ENCODE measurements around the gene AP2B1. TPM values are rescaled to one million over a fixed set of nuclear protein-coding genes. Genes with fewer than 3 reads are reported as not detected.
A peak's percentile ranks its signal among the peaks of the same experiment; 100 is the strongest.

The AP2B1 gene
- total RNA-seq, 3 donors from 2014 or later: 127 to 177 (median 153) TPM

DNA sequence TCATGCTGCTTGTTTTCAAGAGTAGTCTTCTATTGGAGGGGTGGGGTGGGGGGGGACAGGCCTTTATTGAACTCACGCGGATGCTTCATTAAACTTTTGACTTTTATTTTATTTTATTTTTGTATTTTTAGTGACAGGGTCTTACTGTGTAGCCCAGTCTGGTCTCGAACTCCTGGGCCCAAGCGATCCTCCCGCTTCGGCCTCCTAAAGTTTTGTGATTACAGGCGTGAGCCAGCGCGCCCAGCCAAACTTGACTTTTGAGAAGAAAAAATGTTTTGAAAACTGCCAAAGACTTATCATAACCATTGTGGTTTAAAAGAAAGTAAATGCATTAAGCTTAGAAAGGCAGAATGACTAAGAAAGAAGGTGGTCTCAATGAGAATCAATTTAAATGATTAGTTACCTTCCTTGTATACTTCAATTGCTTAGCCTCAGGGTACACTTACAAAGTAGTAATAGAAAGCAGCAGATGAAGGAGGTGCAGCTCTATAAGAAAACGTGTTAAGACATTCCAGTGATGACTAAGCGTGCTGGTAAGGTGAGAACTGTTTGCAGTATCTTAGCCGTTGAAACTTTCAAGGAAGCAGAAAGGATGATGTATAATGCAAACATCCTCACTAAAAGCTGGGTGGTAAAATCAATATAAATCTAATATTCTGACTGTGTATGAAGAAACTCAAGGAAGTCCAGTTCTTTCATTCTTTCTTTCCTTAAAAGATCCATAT is 1.2 kb downstream of the AP2B1 start:
- DNase-seq (no peak), ATAC-seq (peak; percentile 76)
- no peaks in the 10 kb centered on the region for H3K9me3 ChIP-seq
- intact Hi-C loops (cut with DNase I, micrococcal nuclease): no loop called here
- no peak overlapping the region for H3K4me3 ChIP-seq
- peaks cover 21% of the 10 kb centered on the region for H3K4me1 ChIP-seq (ENCODE audit: low read depth)
- H3K36me3 ChIP-seq (ENCODE audit: low read depth): peaks cover 2% of the 10 kb centered on the region
- TF ChIP-seq, protein P1, sequence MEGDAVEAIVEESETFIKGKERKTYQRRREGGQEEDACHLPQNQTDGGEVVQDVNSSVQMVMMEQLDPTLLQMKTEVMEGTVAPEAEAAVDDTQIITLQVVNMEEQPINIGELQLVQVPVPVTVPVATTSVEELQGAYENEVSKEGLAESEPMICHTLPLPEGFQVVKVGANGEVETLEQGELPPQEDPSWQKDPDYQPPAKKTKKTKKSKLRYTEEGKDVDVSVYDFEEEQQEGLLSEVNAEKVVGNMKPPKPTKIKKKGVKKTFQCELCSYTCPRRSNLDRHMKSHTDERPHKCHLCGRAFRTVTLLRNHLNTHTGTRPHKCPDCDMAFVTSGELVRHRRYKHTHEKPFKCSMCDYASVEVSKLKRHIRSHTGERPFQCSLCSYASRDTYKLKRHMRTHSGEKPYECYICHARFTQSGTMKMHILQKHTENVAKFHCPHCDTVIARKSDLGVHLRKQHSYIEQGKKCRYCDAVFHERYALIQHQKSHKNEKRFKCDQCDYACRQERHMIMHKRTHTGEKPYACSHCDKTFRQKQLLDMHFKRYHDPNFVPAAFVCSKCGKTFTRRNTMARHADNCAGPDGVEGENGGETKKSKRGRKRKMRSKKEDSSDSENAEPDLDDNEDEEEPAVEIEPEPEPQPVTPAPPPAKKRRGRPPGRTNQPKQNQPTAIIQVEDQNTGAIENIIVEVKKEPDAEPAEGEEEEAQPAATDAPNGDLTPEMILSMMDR (IDR thresholded peaks at IDR 0.05): no peak

DNA sequence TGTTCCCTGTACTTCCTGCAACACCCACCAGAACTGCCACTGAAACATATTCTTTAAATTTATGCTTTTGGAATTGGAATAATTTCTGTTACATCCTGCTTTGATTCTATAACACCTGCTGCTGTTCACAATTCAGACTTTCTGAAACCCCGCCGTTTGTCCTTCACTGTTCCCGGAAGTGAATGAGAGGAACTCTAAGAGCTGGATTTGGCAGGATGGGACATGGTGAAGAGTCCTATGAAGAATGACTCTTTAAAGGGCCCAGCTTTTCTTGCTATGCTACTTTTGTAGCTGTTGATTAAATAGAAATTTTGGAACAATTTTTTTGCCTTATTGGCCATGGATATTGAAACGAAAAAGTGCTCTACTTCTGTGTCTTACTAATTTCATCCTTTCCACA is 8.9 kb downstream of the AP2B1 start:
- Histone ChIP-seq H3K9me3 (no peaks in the 10 kb centered on the region), H3K4me1 (ENCODE audit: low read depth) (no peaks in the 10 kb centered on the region), H3K36me3 (ENCODE audit: low read depth) (no peaks in the 10 kb centered on the region), H3K4me3 (no peak overlapping the region)
- no peak for ATAC-seq
- no peak for DNase-seq
- intact Hi-C loops (cut with DNase I, micrococcal nuclease): no loop called here
- TF ChIP-seq, protein P1 (IDR thresholded peaks at IDR 0.05): no peak

DNA sequence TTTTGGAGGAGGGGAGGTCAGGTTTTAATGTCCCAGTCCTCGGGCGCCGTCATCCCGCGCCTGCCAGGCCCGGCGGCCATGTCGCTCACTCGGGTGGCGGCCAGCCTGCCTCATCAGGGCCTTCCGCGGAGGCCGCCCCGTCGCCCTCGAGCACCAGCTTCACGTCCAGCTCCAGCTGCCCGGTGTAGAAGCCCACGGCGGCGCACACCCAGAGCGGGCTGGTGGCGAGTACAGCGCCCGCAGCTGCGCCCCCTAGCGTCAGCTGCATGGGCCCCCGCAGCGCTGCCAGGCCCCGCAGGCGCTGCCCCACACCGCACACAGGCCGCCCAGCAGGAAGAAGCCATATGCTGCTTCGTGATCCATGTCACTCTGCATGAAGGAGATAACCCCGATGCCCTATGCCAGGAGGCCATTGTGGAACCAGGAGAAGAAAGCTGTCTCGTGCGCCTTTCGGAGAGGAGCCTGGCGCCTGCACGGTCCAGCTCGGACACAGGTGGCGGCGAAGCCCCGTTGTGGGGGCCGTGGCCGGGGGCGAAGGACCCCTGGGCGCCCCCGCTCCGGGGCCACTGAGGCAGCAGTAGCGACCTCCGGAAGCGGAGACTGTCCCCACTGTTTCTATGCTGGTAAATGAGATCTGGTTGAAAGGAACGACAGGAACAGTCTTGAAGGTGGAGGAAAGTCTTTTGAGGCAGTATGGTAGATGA is 9.6 kb downstream of the AP2B1 start:
- DNase-seq (no peak), ATAC-seq (no peak)
- no peaks in the 10 kb centered on the region for H3K4me1 ChIP-seq (ENCODE audit: low read depth)
- TF ChIP-seq, protein P1 (IDR thresholded peaks at IDR 0.05): no peak
- no peaks in the 10 kb centered on the region for H3K9me3 ChIP-seq
- H3K4me3 ChIP-seq: no peak overlapping the region
- H3K36me3 ChIP-seq (ENCODE audit: low read depth): no peaks in the 10 kb centered on the region
- intact Hi-C loops (cut with DNase I, micrococcal nuclease): no loop called here

DNA sequence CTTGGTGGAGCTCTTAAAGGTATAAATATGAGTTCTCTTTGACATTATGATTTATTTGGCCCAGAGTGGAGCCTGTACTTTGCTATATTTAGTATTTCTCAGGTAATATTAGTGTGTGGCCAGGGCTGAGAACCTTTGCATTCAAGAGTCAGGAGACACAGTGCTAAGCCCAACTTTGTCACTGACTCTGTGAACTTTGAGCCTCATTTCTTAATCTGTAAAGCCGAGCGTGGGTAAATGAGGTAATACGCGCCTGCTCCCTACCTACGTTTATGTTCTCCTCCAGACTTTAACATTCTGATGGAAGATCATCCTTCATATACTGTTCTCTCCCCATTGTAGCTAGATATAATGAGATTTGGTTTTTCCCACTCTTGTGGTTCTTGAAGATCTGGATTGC is 10.5 kb downstream of the AP2B1 start:
- no peak for DNase-seq

DNA sequence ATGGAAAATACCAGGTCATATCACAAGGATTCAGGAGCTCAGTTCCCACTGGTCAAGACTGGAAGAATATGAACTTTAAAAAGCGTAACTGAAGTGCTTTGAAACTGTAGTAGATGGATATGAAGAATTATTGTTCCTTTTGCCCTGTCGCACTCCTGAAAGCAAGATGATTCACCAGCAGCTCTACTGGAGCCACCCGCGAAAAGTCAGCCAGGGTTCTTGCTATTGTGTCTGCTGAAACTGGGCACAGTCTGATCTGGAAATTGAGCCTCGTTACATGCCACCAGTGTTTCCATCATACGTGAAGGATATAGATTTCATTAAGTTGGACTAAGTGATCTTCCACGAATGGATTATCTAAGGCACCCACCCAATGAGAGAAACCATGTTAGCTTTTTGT is 16.6 kb downstream of the AP2B1 start:
- H3K9me3 ChIP-seq: no peaks in the 10 kb centered on the region
- DNase-seq (no peak), ATAC-seq (no peak)
- no peaks in the 10 kb centered on the region for H3K4me1 ChIP-seq (ENCODE audit: low read depth)
- intact Hi-C loops (cut with DNase I, micrococcal nuclease): loop anchor here in 1 of 2 donors (10.0 kb wide), 1 partner anchor 141 kb away; no protein-coding TSS in a partner anchor
- no peaks in the 10 kb centered on the region for H3K36me3 ChIP-seq (ENCODE audit: low read depth)
- TF ChIP-seq, protein P1 (IDR thresholded peaks at IDR 0.05): no peak
- H3K4me3 ChIP-seq: no peak overlapping the region

More for the DNA sequence above, 10.5 kb downstream of the AP2B1 start:
- ATAC-seq: no peak
- TF ChIP-seq, protein P1 (IDR thresholded peaks at IDR 0.05): no peak
- no peaks in the 10 kb centered on the region for H3K36me3 ChIP-seq (ENCODE audit: low read depth)
- intact Hi-C loops (cut with DNase I, micrococcal nuclease): no loop called here
- no peak overlapping the region for H3K4me3 ChIP-seq
- H3K9me3 ChIP-seq: no peaks in the 10 kb centered on the region
- H3K4me1 ChIP-seq (ENCODE audit: low read depth): no peaks in the 10 kb centered on the region

Measured in mucosa of descending colon (tissue), 3 donors.